GM12878 (cell line): Measurements from ENCODE around the gene TMEM225B. TPM values are rescaled to one million over a fixed set of nuclear protein-coding genes. Genes with fewer than 3 reads are reported as not detected.
"Not testable (repeated sequence)": the region's sequence is repeated elsewhere in the genome, so short reads cannot be mapped to it uniquely, and the experiment has no call there.

Experiments used
- ATAC-seq: fragments of 200-7000 bp; cut with Tn5 transposase; 3 replicates; pipeline ENCODE4 v1.9.1; 2020; ENCODE audit warnings: mild to moderate bottlenecking, moderate library complexity
- BruUV-seq: library from RNA; stranded (reverse); fragments of 400-500 nt; replicated peaks from 2 replicates; lab custom pipeline; 2021; lab: Mats Ljungman, UMichigan
- CTCF ChIA-PET: fragments of 300-600 bp; sonication (Branson Sonifier 250); formaldehyde crosslinking; extraction: SDS; loops from one replicate; lab custom pipeline; 2021; ENCODE audit warnings: inconsistent platforms; lab: Yijun Ruan, JAX
- POLR2A ChIA-PET: fragments of 350-600 bp; formaldehyde crosslinking; extraction: SDS; loops from one replicate; lab custom pipeline; 2021; ENCODE audit warnings: inconsistent platforms; lab: Charles Lee
- RAD21 ChIA-PET: fragments of 300-600 bp; sonication (Branson Sonifier 250); formaldehyde crosslinking; loops from one replicate; lab custom pipeline; 2023; ENCODE audit warnings: antibody characterized with exemption; ENCODE audit not compliant: unreplicated experiment; lab: Charles Lee
- SMC1A ChIA-PET: fragments of 300-600 bp; sonication (Branson Sonifier 250); formaldehyde crosslinking; loops from one replicate; lab custom pipeline; 2023; ENCODE audit not compliant: unreplicated experiment, uncharacterized antibody; lab: Charles Lee
- DNase-seq: peaks from one replicate; pipeline ENCODE4 v3.0.0-alpha.2; 2011; ENCODE audit warnings: low read depth, low spot score
- FAIRE-seq: peaks from 3 replicates; lab custom pipeline; 2011; peaks lifted over from hg19 to GRCh38; lab: Jason Lieb, UNC
- H2AFZ ChIP-seq: 2 replicates; pipeline ENCODE4 v1.6.0; 2011; ENCODE audit warnings: low read depth, low read length, control low read depth; ENCODE audit not compliant: control insufficient read depth
- H3K27ac ChIP-seq: 2 replicates; pipeline ENCODE4 v1.5.1; 2011; ENCODE audit warnings: control low read depth; ENCODE audit not compliant: control insufficient read depth, insufficient read depth
- H3K27me3 ChIP-seq, 2 experiments: replicated peaks in 1 of 2; 2 replicates each; pipeline versions ENCODE4 v1.6.0 to v1.6.1; 2011; ENCODE audit warnings: low read length in 1 of 2; ENCODE audit not compliant: control insufficient read depth in 2 of 2, insufficient read depth in 2 of 2
- H3K36me3 ChIP-seq, 2 experiments: 2 replicates each; pipeline ENCODE4 v1.5.1; 2011; ENCODE audit warnings: low read length in 1 of 2; ENCODE audit not compliant: control insufficient read depth in 2 of 2, insufficient read depth in 2 of 2
- H3K4me1 ChIP-seq: 2 replicates; pipeline ENCODE4 v1.6.1; 2011; ENCODE audit warnings: mild to moderate bottlenecking, low read length, moderate library complexity, mixed read lengths; ENCODE audit not compliant: control insufficient read depth, insufficient read depth
- H3K4me2 ChIP-seq: 2 replicates; pipeline ENCODE4 v1.6.0; 2011; ENCODE audit warnings: control low read depth; ENCODE audit not compliant: control insufficient read depth, insufficient read depth
- H3K4me3 ChIP-seq: fragments of 200-600 bp; sonication (generic); 2 replicates; pipeline ENCODE4 v1.5.1; 2016
- H3K79me2 ChIP-seq: 2 replicates; pipeline ENCODE4 v1.6.0; 2011; ENCODE audit warnings: low read length; ENCODE audit not compliant: control insufficient read depth, insufficient read depth
- H3K9ac ChIP-seq: 2 replicates; pipeline ENCODE4 v1.8.0; 2011; ENCODE audit warnings: low read length, control low read depth, mixed read lengths; ENCODE audit not compliant: control insufficient read depth, insufficient read depth
- H3K9me3 ChIP-seq: replicated peaks from 3 replicates; pipeline ENCODE4 v1.5.1; 2011; ENCODE audit warnings: mild to moderate bottlenecking, low read length; ENCODE audit not compliant: control insufficient read depth, insufficient read depth
- H4K20me1 ChIP-seq: 2 replicates; pipeline ENCODE4 v1.6.0; 2011; ENCODE audit not compliant: control insufficient read depth, insufficient read depth
- CBFB ChIP-seq: IDR thresholded peaks from 2 replicates; pipeline ENCODE4 v1.6.1; 2016; ENCODE audit warnings: antibody characterized with exemption, low read depth
- CHD1 ChIP-seq: IDR thresholded peaks from 2 replicates; pipeline ENCODE4 v1.6.1; 2012; ENCODE audit warnings: low read depth, low read length, improper control_type of control experiment
- E2F4 ChIP-seq: IDR thresholded peaks from 2 replicates; pipeline ENCODE4 v1.6.1; 2012; ENCODE audit warnings: low read depth, low read length, improper control_type of control experiment
- GATAD2B ChIP-seq: fragments of 450-650 bp; conservative IDR thresholded peaks from 2 replicates; pipeline ENCODE4 v1.6.1; 2017; ENCODE audit warnings: low read depth, mild to moderate bottlenecking, moderate library complexity
- PRDM15 ChIP-seq: fragments of 450-650 bp; formaldehyde crosslinking; IDR thresholded peaks from 2 replicates; pipeline ENCODE4 v1.4.0; 2020; ENCODE audit warnings: mild to moderate bottlenecking, moderate library complexity
- RAD21 ChIP-seq: IDR thresholded peaks from 2 replicates; pipeline ENCODE4 v1.6.1; 2011; ENCODE audit warnings: mild to moderate bottlenecking, low read depth, low read length, moderate library complexity; ENCODE audit not compliant: insufficient read depth
- RFX5 ChIP-seq: IDR thresholded peaks from 2 replicates; pipeline ENCODE4 v1.6.1; 2011; ENCODE audit warnings: low read depth, low read length, improper control_type of control experiment
- STAT3 ChIP-seq: IDR thresholded peaks from 2 replicates; pipeline ENCODE4 v1.6.1; 2011; ENCODE audit warnings: low read depth, low read length, improper control_type of control experiment
- TCF3 ChIP-seq: IDR thresholded peaks from 2 replicates; pipeline ENCODE4 v1.6.1; 2012; ENCODE audit warnings: low read depth, mild to moderate bottlenecking, low read length, borderline replicate concordance; ENCODE audit not compliant: insufficient read depth
- WGBS: methylation state at CpG from one replicate; pipeline ENCODE4 v1.1.6; 2016; ENCODE audit warnings: low lambda C conversion rate; ENCODE audit not compliant: insufficient replicate concordance, insufficient coverage; ENCODE audit errors: missing lambda C conversion rate; 5-methylcytosine and 5-hydroxymethylcytosine counted together
- in situ Hi-C: fragments of 300-500 bp; cut with MboI; formaldehyde crosslinking; loops from 9 replicates; pipeline ENCODE4 v1.14.3; 2018; ENCODE audit warnings: mixed read lengths
- intact Hi-C: fragments of 100-400 bp; cut with micrococcal nuclease; formaldehyde crosslinking; loops from one replicate; pipeline ENCODE4 v1.14.2; 2022; ENCODE audit not compliant: unreplicated experiment
- polyA plus RNA-seq, 11 experiments: library from polyadenylated mRNA; depleted of rRNA in 4 of 11; unstranded in 6 of 11; stranded (reverse) in 5 of 11; fragments of >200 nt; fragmentation: Nextera tagmentation in 4 of 11; fragmentation: Illumina TruSeq in 1 of 11; extraction: Ambion mirVana in 4 of 11; extraction: Trizol in 1 of 11; gene quantifications; 1 replicate in 1 of 11; 2 replicates in 10 of 11; pipeline versions ENCODE4 v1.2.1 to v1.2.3, GENCODE V29; 2011 to 2016; ENCODE audit warnings: inconsistent platforms in 2 of 11, missing spikeins in 2 of 11, low read depth in 1 of 11
- total RNA-seq, 4 experiments: library from RNA; depleted of rRNA in 3 of 4; stranded (reverse); fragments of >200 nt in 3 of 4; fragmentation: Illumina TruSeq in 1 of 4; extraction: Trizol in 1 of 4; gene quantifications; 2 replicates each; pipeline versions ENCODE4 v1.2.1 to v1.2.3, GENCODE V29; 2013 to 2021

The TMEM225B gene
- total and polyA plus RNA-seq, 10 of the 15 experiments (the other 5 are each of a cell fraction or from before 2014, with no cell fraction given): 0.22 to 1.9 (median 0.43) TPM

- TF ChIP-seq RAD21 (0 out of 2 replicates have a peak, but pooled peaks have one; percentile 27), E2F4 (no peak)
Observed at GRCh38 chr7:99631295-99632109, 33.4 kb downstream of the TMEM225B start (continued).

- H4K20me1 ChIP-seq, SMC1A ChIA-PET, H3K27me3 ChIP-seq, intact Hi-C loops, H3K9ac ChIP-seq, POLR2A ChIA-PET, H2AFZ ChIP-seq, ATAC-seq, H3K4me1 ChIP-seq, H3K9me3 ChIP-seq, RAD21 ChIA-PET, FAIRE-seq, in situ Hi-C loops, BruUV-seq, H3K27ac ChIP-seq, H3K79me2 ChIP-seq, CTCF ChIA-PET, H3K36me3 ChIP-seq, H3K4me2 ChIP-seq, DNase-seq, H3K4me3 ChIP-seq: not testable (repeated sequence)
- 58% methylated on average over 2 of the region's 2 CpGs for WGBS
Observed at GRCh38 chr7:99637414-99637813, 39.3 kb downstream of the TMEM225B start.

- intact Hi-C loops: no loop called here
- no TSS peak for BruUV-seq
- H3K4me1 ChIP-seq: no peaks in the 10 kb centered on the region
- H2AFZ ChIP-seq: no peak overlapping the region
- ChIA-PET CTCF (no interaction called here), SMC1A (no interaction called here), POLR2A (no interaction called here), RAD21 (no interaction called here)
- no peak overlapping the region for H3K27ac ChIP-seq
- FAIRE-seq: no peak
- TF ChIP-seq TCF3: no peak
- TF ChIP-seq GATAD2B: no peak
- TF ChIP-seq RFX5: no peak
- TF ChIP-seq PRDM15 (CRISPR knock-in tag): no peak
- no peak for TF ChIP-seq CHD1
- TF ChIP-seq CBFB: no peak
- no peak for TF ChIP-seq STAT3
- in situ Hi-C loops: no loop called here
- 99% methylated on average over 23 of the region's 23 CpGs for WGBS
- no peaks in the 10 kb centered on the region; a peak in 1 of 4 replicates for H3K36me3 ChIP-seq
- H3K27me3 ChIP-seq: no peaks in the 10 kb centered on the region
- ATAC-seq: no peak
- no peak for DNase-seq
- H3K4me2 ChIP-seq: no peak overlapping the region
- H3K4me3 ChIP-seq: no peak overlapping the region
- no peaks in the 10 kb centered on the region for H3K9me3 ChIP-seq
- no peak overlapping the region for H3K9ac ChIP-seq
- no peaks in the 10 kb centered on the region for H4K20me1 ChIP-seq
- H3K79me2 ChIP-seq: no peaks in the 10 kb centered on the region
Observed at GRCh38 chr7:99638731-99639130, 40.7 kb downstream of the TMEM225B start.
